Gastroesophageal sphincter (tissue), 3 donors: ENCODE measurements around the gene SLC48A1.

Experiments
- CTCF ChIP-seq, 4 experiments: fragments of 200-600 bp in 2 of 4; fragments of 450-650 bp in 2 of 4; sonication (generic) in 1 of 4; IDR thresholded peaks; one replicate each; pipeline ENCODE4 v1.5.1; 2017 to 2019; ENCODE audit warnings: antibody characterized with exemption in 4 of 4, mild to moderate bottlenecking in 2 of 4, moderate library complexity in 2 of 4
- POLR2AphosphoS5 ChIP-seq: sonication (generic); formaldehyde crosslinking; IDR thresholded peaks from one replicate; pipeline ENCODE4 v1.6.1; 2017; ENCODE audit warnings: antibody characterized with exemption

DNA sequence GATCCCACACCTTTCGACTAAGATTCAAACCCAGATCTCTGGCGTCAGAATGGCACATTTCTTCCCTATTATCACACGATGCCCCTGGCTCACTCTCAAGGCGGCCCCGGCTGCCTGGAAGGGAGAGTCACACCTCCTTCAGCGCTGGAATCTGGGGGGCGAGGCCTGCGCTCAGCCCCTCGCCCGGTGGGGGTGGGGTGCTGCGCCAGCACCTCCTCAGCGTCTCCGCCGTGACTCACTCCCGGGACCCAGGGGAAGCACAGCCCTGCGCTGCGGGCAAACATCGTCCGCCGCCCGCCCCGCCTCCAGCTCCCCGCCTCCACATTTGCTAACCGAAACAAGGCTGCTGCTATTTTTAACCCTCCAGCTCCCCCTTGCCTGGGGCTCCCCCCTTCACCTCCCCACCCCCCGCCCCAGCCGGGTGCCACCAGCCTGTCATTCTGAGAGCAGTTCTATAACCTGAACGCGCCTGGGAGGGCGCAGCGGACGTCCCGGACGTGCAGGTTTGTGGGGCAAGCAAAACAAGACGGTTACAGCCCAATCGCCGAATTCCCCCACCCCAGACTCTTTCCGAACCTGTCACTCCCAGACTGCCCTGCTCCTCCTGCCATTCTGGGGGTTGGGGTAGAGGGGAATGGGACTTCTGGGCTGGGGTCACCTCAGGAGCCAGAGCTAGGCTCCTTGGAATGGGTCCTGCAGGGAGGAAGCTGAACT, 39.9 kb downstream of the SLC48A1 start:
- TF ChIP-seq CTCF (IDR thresholded peaks at IDR 0.05) (peak in 1 of 4 experiments; percentile 22), POLR2AphosphoS5 (peak; percentile 86)
